Lung (tissue), 12 donors: ENCODE data around the gene FBXO41. TPM values are rescaled to one million over a fixed set of nuclear protein-coding genes. Genes with fewer than 3 reads are reported as not detected.
A peak's percentile ranks its signal among the peaks of the same experiment; 100 is the strongest.

ENCODE experiments used
- ATAC-seq: fragments of 200-7000 bp; cut with Tn5 transposase; one replicate; pipeline ENCODE4 v1.9.1; 2020; ENCODE audit warnings: moderate number of reproducible peaks; ENCODE audit not compliant: insufficient read depth, low FRiP score
- DNase-seq, 3 donors: peaks; one replicate each; pipeline ENCODE4 v3.0.0-alpha.2; 2013 to 2017
- H3K27ac ChIP-seq, 2 donors: one replicate each; pipeline ENCODE4 v1.5.1; 2013; ENCODE audit warnings: mild to moderate bottlenecking in 2 of 2, moderate library complexity in 2 of 2, control low read depth in 1 of 2, inconsistent platforms in 1 of 2, low read depth in 1 of 2, low read length in 1 of 2
- H3K27me3 ChIP-seq, 3 donors: one replicate each; pipeline ENCODE4 v1.5.1; 2013; ENCODE audit warnings: low read length in 2 of 3; ENCODE audit not compliant: control insufficient read depth in 3 of 3, insufficient read depth in 3 of 3
- H3K36me3 ChIP-seq, 4 donors: one replicate each; pipeline ENCODE4 v1.5.1; 2013; ENCODE audit warnings: low read length in 4 of 4, mild to moderate bottlenecking in 1 of 4, moderate library complexity in 1 of 4; ENCODE audit not compliant: control insufficient read depth in 4 of 4, insufficient read depth in 4 of 4
- H3K4me1 ChIP-seq, 5 donors: one replicate each; pipeline ENCODE4 v1.5.1; 2013; ENCODE audit warnings: low read length in 5 of 5, mild to moderate bottlenecking in 2 of 5, moderate library complexity in 1 of 5; ENCODE audit not compliant: control insufficient read depth in 5 of 5, insufficient read depth in 5 of 5
- H3K4me3 ChIP-seq: one replicate; pipeline ENCODE4 v1.5.1; 2013; ENCODE audit warnings: mild to moderate bottlenecking, control low read depth, moderate library complexity
- H3K9ac ChIP-seq, 2 donors: one replicate each; pipeline ENCODE4 v1.5.1; 2013; ENCODE audit warnings: low read length in 2 of 2, control low read depth in 1 of 2; ENCODE audit not compliant: insufficient read depth in 1 of 2
- H3K9me3 ChIP-seq, 4 donors: one replicate each; pipeline ENCODE4 v1.5.1; 2013; ENCODE audit warnings: low read length in 3 of 4, mild to moderate bottlenecking in 1 of 4, moderate library complexity in 1 of 4; ENCODE audit not compliant: control insufficient read depth in 4 of 4, insufficient read depth in 3 of 4
- WGBS, 2 donors: extraction: QIAGEN DNeasy Blood & Tissue Kit; methylation state at CpG; one replicate each; pipeline ENCODE4 v1.1.7; 2013; 5-methylcytosine and 5-hydroxymethylcytosine counted together
- polyA plus RNA-seq, 2 donors: library from polyadenylated mRNA; stranded (reverse); fragments of 200-250 nt; gene quantifications; one replicate each; pipeline ENCODE4 v1.2.1, GENCODE V29; 2013
- total RNA-seq, 2 donors: library from RNA; depleted of rRNA in 1 of 2; stranded (reverse); fragments of >200 nt in 1 of 2; gene quantifications; one replicate each; pipeline ENCODE4 v1.2.1, GENCODE V29; 2014 to 2021
- TF ChIP-seq, protein P1 (sequence below): IDR thresholded peaks from 2 replicates; pipeline ENCODE4 v1.5.1; 2012; ENCODE audit warnings: mild to moderate bottlenecking; ENCODE audit errors: control extremely low read depth, extremely low read depth
- donor health status: control.
- donor health status: control.
- donor health status: Bipolar disorder and iron deficiency.
- donor health status: healthy.
- donor health status: DM: yes; HTN: yes; CAD: no.

The FBXO41 gene
- total and polyA plus RNA-seq, 4 donors = 0.93 to 5.0 (median 1.7) TPM

DNA sequence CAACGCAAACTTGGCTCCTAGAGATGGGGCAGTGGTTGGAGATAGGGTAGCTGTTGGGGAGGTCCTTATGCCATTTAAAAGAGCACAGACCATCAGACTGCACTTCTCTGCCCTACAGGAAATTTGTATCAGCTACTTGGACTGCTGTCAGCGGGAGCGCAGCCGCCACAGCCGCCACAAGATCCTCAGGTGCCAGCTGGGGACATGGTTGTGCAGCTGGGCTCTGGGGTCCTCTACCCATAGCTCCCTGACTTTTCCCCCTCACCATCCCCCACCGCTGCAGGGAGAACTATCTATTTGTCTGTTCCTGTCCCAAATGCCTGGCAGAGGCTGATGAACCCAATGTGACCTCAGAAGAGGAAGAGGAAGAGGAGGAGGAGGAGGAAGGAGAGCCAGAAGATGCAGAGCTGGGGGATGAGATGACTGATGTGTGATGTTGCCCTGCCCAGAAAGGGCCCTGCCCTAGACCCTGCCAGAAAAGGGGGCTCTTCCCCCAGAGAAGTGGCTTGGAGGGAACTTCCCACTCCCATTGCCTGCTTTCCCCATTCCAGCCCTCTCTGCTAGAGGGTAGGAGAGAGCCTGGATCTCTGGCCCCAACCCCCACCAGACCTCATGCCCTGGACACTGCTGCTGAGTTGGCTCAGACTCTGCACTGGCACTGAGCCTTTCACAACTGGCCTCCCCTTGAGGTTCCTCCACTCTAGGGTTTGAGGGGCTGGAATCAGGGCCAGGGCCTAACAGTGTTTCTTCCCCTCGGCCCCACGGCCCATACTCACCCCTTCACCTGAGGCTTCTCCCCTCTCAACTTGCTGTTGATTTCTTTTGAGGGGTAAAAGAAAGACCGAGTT lies 58.5 kb downstream of the FBXO41 start:
- Histone ChIP-seq H3K9me3 (no peaks in the 10 kb centered on the region), H3K4me3 (no peak overlapping the region), H3K4me1 (peaks cover 0 to 6% (median 0%) of the 10 kb centered on the region in 5 donors), H3K9ac (no peak overlapping the region), H3K27ac (no peak overlapping the region), H3K27me3 (no peaks in the 10 kb centered on the region), H3K36me3 (peaks cover 7 to 64% (median 34%) of the 10 kb centered on the region in 4 donors)
- ATAC-seq (no peak), DNase-seq (no peak)
- TF ChIP-seq, protein P1, sequence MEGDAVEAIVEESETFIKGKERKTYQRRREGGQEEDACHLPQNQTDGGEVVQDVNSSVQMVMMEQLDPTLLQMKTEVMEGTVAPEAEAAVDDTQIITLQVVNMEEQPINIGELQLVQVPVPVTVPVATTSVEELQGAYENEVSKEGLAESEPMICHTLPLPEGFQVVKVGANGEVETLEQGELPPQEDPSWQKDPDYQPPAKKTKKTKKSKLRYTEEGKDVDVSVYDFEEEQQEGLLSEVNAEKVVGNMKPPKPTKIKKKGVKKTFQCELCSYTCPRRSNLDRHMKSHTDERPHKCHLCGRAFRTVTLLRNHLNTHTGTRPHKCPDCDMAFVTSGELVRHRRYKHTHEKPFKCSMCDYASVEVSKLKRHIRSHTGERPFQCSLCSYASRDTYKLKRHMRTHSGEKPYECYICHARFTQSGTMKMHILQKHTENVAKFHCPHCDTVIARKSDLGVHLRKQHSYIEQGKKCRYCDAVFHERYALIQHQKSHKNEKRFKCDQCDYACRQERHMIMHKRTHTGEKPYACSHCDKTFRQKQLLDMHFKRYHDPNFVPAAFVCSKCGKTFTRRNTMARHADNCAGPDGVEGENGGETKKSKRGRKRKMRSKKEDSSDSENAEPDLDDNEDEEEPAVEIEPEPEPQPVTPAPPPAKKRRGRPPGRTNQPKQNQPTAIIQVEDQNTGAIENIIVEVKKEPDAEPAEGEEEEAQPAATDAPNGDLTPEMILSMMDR = no peak
- 56 to 68% methylated on average over 9 of the region's 9 CpGs for WGBS, 2 donors

DNA sequence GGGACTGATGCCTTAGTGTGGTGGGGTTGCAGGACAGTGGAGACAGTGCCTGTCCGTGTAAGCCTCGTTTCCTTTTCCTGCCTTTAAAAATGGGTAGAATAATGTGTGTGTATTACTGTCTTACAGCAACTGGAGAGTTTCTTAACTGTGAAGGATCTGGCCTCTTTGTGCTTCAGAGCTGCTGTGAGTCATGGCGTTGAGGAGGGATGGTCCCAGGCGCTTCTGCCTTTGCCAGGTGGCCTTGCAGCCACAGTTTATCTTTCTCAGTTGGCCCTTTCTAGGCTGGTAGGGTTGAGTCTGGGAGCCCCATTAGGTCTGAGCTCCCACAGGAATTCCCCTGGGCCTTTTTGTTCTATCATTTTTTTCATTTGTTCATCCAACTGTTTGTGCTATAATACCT lies 60.5 kb downstream of the FBXO41 start:
- WGBS, 2 donors = 90 to 93% methylated on average over 4 of the region's 4 CpGs
- TF ChIP-seq, protein P1 = no peak
- no peak overlapping the region for H3K9ac ChIP-seq
- no peak for DNase-seq
- H3K4me1 ChIP-seq = peaks cover 0 to 6% (median 0%) of the 10 kb centered on the region in 5 donors
- no peak overlapping the region for H3K27ac ChIP-seq
- H3K27me3 ChIP-seq = no peaks in the 10 kb centered on the region
- H3K9me3 ChIP-seq = no peaks in the 10 kb centered on the region
- H3K36me3 ChIP-seq = peaks cover 7 to 67% (median 30%) of the 10 kb centered on the region in 4 donors
- H3K4me3 ChIP-seq = no peak overlapping the region
- ATAC-seq = no peak

DNA sequence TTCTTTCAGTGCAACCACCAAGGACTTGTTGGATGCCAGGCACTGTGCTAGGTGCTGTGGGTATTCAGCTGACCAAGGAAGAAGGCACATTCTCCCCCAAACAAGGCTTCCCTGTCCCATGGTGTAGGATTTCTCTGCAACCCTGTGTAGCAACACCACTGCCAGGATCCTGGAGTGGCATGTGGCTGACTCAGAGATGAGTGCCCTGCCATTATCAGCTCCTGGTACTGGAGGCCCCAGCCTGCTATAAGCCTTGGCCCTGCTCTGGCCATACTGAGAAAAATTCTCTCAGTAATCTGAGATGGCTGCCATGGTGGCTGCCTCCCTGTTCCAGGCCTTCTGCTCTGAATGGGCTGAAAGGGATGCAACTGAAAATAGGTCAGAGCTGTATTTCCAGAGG lies 66.0 kb downstream of the FBXO41 start:
- Histone ChIP-seq H3K27ac (no peak overlapping the region), H3K36me3 (peaks cover 4 to 26% (median 22%) of the 10 kb centered on the region in 4 donors), H3K9me3 (no peaks in the 10 kb centered on the region), H3K4me3 (no peak overlapping the region), H3K9ac (no peak overlapping the region), H3K27me3 (no peaks in the 10 kb centered on the region), H3K4me1 (peaks cover 0 to 8% (median 0%) of the 10 kb centered on the region in 5 donors)
- TF ChIP-seq, protein P1 = no peak
- no peak for ATAC-seq
- peak in 1 of 3 donors; percentile 4 for DNase-seq
